GM03348 (cell line): ENCODE data around the gene KARS1.

Experiments
- DNase-seq: peaks from one replicate; pipeline ENCODE4 v3.0.0; 2012; ENCODE audit warnings: low spot score

Gene KARS1

DNA sequence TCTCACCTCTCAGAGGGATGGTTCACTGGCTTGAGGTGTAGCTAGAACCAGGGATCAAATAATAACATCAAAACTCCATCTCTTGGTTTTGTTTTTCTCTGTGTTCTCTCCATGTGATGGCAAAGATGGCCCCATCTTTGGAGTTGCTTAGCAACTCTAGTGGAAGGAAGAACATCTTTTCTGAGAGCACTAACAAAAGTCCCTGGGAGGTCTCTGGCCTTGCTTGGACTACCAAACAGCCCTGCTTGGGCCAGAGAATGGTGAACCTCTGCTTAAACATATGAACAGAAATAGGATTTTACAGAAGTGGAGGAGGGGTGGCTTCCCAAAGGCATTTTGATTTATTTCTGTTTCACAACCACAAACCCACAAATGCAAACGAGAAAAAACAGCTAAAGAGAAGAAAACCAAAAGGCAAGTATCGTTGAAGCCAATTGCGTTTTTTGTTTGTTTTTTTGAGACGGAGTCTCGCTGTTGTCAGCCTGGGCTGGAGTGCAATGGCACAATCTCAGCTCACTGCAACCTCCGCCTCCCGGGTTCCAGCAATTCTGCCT, 68.1 kb downstream of the KARS1 start:
- no peak for DNase-seq

- DNase-seq, result no peak
Observed at GRCh38 chr16:75578725-75579124, 68.7 kb downstream of the KARS1 start.

- no peak for DNase-seq
Observed at GRCh38 chr16:75578212-75578611, 69.3 kb downstream of the KARS1 start.
